NK-92 treated with Interleukin-12 subunit alpha and Interleukin-12 subunit beta, amount 100 ng/mL, for 24 hours (cell line): ENCODE measurements around the gene MRPS15.
"Not testable (repeated sequence)": the region's sequence is repeated elsewhere in the genome, so short reads cannot be mapped to it uniquely, and the experiment has no call there.

Source experiments
- DNase-seq: peaks from one replicate; lab custom pipeline; 2025; lab: John Stamatoyannopoulos, UW

MRPS15 gene

DNA sequence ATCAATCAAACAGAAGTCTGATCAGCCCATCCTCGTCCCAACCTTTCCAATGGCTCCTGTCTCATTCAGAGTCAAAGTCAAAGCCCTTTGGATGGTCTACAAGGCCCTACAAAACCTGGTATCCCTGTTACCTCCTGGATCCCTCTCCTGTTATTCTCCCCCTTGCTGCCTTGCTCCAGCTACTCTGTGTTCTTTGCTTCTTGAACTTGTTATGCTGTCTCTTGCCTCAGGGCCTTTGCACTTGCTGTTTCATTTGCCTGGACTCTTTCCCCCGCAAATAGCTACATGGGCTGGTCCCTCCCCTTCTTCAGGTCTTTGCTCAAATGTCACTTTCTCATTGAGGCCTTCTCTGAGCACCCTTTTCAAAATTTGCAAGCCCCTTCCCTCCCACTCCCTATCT lies 19.9 kb upstream of the MRPS15 start:
- no peak for DNase-seq

DNA sequence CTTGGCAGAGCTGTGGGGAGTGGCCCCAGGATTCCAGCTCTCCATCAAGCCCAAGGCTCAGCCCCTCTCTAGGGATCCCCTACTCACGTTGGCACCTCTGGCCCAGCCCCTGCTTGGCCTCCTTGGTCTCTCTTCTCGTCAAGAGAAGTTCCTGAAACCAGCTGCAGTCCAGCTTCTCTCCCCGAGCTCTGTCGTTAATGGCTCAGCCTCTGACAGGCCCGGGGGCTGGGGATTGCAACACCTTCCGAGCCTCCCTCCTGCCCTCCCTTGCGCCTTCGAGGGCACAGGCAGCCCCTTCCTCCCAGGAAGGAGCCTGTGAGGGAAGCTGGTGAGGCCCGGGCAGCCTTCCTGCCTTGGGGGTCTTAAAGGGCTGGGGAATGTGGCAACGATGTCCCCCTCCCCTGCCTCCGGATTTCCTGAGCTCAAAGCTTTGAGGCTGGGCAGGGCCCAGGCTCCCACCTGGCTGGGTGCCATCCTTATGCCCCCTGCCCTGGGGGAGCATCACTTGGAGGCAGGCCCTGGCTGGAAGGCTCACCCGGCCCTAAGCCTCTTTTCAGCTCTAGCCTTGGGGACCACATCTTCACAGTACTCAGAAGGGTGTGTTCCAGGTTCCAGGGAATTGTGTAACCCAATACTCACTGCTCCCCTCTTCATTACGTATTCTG lies 18.7 kb upstream of the MRPS15 start, which contains the start of gene CSF3R:
Gene CSF3R (minus strand): TSS at position 190 of the 665 bp plus-strand sequence. CDS start 3,417 bp downstream, outside the sequence.
- DNase-seq: no peak

GRCh38 chr1:36481771-36482723 lies 17.9 kb upstream of the MRPS15 start:
- DNase-seq: no peak

- no peak for DNase-seq
Measured at GRCh38 chr1:36481091-36481490, 16.9 kb upstream of the MRPS15 start.

DNA sequence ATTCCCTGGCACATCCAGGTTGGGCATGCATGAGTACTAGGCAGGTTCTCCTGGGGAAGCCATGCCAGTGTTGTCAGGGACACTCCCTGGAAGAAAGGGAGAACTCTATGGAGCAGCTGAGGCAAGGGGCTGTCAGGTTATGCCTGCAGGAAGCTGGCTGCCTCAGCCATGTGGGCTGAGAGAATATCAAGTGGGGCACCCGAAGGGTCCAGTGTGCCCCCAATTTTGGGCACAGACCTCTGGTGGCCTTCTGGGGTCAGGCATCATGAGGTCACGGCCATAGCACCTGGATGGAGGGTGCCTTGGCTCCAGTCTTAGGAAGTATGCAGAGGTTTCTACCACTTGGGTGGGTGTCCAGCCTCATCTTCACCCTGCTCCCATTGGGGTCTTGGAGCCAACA lies 16.0 kb upstream of the MRPS15 start:
- DNase-seq: no peak

DNA sequence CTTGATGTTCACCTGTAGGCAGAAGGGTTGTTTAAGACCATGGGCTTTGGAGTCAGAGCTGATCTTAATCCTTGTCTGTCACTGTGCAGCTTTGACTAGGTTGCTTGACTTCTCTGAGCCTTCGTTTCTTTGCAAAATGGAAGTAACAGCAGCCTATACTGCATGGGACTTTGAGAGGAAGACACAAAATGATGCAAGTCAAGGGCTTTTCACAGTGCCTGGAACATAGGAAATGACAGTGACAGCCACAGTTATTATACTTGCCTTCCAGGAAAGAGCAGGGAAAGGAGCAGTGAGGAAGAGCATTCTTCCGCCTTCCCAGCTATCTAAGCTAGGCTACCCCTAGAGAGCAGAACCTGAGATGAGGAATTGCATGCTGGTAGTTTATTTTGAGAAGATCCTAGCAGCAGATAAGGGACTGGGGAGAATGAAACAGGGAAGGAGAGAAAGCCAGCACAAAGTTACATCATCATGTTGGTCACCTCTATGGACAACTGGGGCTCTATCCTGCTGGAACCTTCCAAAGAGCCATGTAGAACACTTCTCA lies 15.4 kb upstream of the MRPS15 start:
- no peak for DNase-seq

DNA sequence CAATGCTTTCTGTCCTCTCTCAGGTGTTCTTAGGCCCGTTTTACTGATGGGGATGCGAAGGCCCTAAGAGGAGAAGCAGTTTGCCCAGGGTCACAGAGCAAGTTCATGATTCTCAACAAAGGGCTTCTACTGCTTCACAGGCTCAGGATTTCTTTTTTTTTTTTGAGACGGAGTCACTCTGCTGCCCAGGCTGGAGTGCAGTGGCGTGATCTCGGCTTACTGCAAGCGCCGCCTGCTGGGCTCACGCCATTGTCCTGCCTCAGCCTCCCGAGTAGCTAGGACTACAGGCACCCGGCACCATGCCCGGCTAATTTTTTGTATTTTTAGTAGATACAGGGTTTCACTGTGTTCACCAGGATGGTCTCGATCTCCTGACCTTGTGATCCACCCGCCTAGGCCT lies 13.4 kb upstream of the MRPS15 start:
- DNase-seq: not testable (repeated sequence)

DNA sequence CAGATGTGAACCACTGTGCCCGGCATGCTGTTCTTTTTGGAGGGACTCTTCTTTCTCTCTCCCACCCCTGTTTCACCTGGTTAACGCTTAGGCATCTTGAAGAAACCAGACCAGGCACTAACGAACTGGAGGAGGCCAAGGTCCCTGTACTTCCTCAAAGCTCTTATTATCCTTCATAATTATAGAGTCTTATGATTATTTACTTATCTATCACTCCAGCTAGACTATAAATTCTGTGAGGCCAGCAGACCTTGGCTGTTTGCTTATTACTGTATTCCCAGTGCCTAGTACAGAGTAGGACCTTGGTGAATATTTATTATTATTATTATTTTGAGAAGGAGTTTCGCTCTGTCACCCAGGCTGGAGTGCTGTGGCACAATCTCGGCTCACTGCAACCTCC lies 12.8 kb upstream of the MRPS15 start:
- no peak for DNase-seq

GRCh38 chr1:36475910-36476604 lies 11.9 kb upstream of the MRPS15 start:
- no peak for DNase-seq

DNA sequence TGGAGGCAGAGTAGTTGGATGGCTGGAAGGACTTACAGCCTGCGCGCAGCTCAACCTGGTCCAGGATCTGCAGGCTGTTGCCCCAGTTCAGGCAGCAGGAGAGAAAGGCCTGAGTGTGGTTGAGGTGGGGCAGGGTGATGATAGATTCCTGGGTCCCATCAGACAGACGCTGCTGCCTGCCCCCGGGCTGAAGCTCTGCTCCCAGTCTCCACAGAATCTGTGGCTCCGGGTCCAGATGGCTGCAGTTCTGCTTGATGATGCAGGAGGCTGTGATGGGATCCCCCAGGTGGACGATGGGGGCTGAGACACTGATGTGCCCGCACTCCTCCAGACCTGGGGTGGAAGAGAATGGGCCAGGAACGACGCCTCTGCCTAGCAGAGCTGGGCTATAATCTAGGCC lies 11.2 kb upstream of the MRPS15 start:
- DNase-seq: no peak

DNA sequence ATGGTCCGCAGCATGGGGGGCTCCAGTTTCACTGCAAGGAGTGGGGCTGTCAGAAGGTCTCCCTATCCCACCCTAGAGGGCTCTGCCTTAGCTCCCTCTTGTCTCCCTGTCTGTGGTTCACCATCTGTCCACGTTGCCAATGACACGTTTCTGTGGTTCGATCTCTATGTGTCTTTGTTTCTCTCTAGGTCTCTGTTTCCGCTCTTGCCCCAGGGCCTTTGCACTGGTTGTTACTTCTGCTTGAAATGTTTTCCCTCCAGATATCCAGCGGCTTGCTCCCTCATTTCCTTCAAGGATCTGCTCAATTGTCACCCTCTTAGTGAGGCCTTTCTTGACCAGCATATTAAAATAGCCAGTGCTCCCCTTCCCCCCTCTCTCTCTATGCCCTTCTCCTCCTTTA lies 8.5 kb upstream of the MRPS15 start:
- no peak for DNase-seq

- DNase-seq: no peak
Measured at GRCh38 chr1:36471830-36472641, 7.9 kb upstream of the MRPS15 start.

DNA sequence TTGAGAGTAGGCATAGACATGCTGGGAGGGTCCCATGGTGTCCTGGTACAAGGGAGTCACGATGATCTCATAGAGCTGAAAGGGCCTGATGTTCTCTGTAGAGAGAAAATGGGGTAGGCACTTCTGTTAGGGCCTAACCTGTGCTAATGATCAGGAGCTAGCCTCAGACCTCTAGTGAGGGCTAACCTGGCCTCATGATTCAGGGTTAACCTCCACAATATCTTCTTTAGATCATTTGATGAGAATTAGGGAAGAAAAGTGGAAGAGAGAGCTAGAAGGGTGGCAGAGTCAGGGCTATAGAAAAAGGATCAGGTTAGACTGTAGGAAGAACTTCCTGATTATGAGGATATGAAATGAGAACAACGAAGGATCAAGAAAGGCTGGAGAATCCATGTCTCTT lies 5.0 kb upstream of the MRPS15 start:
- no peak for DNase-seq

DNA sequence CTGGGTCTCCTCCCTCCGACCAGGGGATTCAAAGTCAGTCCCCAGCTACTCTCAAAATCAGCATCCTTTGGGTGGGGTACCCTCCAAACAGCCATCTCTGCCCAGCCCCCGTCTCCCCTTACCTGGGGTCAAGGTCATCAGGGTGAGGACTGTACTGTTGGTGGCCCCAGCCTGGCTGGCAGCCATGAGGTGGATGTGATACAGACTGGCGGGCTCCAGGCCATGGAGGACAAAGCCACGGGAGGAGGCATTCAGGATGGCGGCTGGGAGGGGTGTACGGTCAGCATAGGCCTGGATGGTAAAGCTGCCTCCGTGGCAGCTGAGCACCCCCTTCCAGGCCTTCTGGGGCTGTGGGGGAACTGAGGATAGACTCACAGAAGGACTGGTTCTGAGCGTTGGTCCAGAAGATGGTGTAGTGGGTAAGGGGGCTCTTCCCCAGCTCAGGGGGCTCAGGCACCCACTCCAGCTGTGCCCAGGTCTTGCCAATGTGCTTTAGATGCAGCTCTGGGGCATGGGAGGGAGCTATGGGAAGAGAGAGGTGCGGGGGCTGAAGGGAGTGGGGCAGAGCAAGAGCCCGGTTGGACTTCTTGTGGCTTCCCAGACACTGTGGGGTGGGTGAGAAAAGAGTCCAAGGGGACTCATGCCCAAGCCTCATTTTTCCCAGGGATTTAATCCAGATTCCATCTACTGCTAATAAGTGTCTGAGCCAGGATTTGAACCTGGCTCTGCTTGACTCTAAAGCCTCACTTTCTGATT lies 3.7 kb upstream of the MRPS15 start:
- DNase-seq: no peak

DNA sequence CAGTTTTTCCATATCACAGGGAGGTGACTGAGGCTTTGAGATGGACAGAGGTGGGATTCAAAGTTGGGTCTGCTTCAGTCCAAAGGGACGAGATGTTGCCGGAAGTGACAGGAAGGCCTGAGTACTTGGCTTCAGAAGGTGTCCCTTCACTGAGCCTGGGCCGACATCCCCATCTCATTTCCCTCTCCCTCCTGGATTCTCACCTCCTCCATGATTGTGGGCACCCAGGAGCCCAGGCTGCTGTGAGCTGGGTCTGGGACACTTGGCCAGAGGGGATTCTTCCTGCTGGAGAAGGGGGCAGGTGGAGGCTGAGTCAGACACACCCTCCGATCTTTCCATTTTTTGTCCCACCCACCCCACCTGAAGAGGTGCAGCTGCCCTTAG lies 2.8 kb upstream of the MRPS15 start:
- no peak for DNase-seq

- DNase-seq: no peak
Measured at GRCh38 chr1:36466370-36467026, 2.3 kb upstream of the MRPS15 start.

DNA sequence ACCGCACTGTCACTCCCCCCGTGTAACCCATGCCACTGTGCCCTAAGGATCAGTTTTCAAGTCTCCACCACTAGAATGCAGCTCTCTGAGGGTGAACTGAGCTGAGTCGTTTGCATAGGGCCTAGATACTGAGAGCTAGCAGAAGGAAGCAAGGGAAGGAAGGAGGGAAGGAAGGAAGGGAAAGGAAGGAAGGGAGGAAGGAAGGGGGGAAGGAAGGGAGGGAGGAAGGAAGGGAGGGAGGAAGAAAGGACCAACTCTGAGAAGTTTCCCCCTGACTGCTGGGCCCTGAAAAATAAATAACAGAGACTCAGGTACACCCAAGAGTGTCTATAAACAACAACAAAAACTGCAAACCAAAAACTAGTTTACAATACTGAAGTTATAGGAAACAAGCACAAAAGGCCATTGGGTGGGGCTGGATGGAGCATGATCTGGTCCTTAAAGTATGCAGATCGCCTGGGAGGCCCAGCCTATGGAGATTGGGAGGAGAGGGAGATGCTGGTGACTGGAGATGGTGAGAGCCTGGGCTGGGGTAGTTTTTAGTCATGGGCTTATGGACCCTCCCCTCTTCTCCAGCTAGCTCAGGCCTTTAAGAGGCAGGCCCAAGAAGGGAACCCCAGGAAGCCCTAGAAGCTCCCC lies 1.7 kb upstream of the MRPS15 start:
- no peak for DNase-seq

GRCh38 chr1:36464605-36465393 lies 615 bp upstream of the MRPS15 start:
- DNase-seq: no peak

- DNase-seq: no peak
Measured at GRCh38 chr1:36463463-36463802, 751 bp downstream of the MRPS15 start.
